ENCODE results near the gene SPINT2.
A peak's percentile ranks its signal among the peaks of the same experiment; 100 is the strongest.
"Not testable (repeated sequence)": the region's sequence is repeated elsewhere in the genome, so short reads cannot be mapped to it uniquely, and the experiment has no call there.

Gene SPINT2, protein sequence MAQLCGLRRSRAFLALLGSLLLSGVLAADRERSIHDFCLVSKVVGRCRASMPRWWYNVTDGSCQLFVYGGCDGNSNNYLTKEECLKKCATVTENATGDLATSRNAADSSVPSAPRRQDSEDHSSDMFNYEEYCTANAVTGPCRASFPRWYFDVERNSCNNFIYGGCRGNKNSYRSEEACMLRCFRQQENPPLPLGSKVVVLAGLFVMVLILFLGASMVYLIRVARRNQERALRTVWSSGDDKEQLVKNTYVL

DNA sequence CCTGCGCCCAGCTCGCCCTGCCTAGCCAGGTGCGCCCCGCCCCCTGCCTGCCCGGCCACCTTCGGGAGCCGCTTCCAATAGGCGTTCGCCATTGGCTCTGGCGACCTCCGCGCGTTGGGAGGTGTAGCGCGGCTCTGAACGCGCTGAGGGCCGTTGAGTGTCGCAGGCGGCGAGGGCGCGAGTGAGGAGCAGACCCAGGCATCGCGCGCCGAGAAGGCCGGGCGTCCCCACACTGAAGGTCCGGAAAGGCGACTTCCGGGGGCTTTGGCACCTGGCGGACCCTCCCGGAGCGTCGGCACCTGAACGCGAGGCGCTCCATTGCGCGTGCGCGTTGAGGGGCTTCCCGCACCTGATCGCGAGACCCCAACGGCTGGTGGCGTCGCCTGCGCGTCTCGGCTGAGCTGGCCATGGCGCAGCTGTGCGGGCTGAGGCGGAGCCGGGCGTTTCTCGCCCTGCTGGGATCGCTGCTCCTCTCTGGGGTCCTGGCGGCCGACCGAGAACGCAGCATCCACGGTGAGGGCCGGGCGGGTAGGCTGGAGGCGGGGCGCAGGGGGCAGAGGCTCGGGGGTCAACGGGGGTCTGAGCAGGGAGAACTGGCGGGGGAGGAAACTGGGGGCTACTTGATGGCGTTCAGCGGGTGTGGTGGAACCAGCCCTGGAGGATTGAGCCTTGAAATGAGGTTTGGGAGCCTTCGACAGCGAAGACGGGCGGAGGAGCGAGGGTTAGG is at the start of gene SPINT2:
TSS of gene SPINT2 (plus strand) at position 88 of the 727 bp plus-strand sequence. CDS start at position 408, 320 bp downstream.
- DNase-seq: peak in 2 of 4 experiments; percentile 29 to 43

DNA sequence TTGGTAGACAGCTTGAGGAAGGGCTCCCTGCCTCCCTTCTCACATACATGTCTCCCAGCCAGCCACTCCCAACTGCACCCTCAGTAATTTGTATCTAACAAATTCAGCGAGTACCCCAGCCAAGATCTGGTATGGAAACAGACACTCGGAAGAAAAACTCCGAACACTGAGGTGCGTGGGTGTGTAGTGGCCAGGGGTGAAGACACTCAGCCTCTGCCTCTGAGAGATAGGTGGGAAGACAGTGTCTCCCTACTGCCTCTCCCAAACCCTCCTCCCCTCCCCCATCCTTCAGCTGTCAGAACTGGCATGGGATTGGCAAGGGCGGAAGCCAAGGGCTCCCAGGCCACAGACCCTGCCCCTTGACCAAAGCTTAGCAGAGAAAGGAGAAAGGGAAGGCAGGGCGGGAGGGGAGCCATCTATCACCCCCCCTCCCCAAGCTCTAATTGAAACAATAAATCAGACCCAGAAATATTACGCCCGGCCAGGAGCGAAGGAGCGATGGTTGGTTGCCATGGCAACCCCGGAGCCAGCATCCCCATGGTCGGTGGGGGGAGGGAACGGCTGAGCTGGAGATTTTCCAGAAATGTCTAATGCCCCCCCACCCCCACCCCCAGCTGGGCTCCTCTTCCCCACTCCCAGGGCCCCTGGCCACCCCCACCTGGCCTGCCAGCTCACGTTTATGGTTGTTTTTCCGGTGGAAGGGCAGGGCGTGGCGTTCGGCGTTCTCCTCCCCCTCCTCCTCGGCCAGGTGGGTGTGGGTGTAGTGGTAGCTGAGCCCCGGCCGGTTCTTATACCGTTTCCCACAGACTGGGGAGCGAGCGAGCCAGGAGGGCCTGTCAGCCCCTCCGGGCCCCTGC is 47.4 kb upstream of the SPINT2 start:
- no peak for DNase-seq

DNA sequence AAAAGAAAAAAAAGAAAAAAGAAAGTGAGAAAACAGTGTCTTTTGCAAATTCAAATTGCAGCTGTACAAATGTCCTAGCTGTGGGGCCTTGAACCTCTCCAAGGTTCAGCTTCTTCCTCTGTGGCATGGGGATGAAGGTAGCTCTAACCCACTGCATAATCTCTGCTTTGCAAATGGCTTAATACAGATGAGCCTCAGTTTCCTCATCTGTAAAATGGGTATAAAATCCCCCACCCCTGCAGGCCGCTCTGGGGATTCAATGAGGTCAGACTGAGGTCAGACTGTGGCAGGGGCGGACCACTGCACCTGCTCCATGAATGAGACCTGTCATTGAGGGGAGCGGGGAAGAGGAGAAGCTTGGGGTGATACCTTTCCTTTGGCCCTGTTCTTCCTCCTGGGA is 46.2 kb upstream of the SPINT2 start:
- no peak for DNase-seq

- DNase-seq: no peak
These were observed 45.2 kb upstream of the SPINT2 start for GRCh38 chr19:38219221-38219620.

GRCh38 chr19:38221421-38221820 is 43.0 kb upstream of the SPINT2 start:
- no peak for DNase-seq

DNA sequence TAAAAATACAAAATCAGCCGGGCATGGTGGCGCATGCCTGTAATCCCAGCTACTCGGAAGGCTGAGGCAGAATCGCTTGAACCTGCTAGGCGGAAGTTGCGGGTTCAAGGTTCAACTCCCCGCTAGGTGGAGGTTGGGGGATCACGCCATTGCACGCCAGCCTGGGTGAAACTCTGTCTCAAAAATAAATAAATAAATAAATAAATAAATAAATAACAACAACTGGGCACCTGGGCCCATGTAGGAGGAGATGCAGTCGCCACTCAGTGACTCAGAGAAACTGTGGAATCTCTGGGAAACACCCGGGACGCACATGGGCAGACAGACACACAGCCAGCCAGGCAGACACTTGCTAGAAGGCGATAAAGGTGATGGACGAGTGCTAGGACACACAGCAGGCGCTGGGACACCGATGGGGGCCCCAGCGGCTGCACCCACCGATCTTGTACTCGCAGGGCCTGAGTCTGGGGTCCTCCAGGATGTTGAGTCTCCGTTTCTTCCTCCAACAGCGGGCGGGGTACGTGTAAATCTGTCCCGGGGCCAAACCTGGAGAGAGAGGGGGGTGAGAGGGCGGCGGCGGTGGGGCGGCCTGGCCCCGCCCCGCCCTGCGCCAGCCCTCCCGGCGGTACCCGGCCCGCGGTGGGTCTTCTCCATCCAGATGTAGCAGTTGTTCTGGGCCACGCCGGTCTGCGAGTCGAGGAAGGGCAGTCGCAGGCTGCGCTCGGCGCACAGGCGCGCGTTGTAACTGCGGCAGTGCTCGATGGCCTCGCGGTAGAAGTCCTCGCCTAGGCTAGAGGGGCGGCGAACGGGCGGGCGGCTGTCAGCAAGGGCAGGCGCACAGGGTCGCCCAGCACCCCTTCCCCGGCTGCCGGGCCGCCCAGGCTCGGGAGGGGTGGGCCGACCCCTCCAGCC is 42.2 kb upstream of the SPINT2 start:
- no peak for DNase-seq

DNA sequence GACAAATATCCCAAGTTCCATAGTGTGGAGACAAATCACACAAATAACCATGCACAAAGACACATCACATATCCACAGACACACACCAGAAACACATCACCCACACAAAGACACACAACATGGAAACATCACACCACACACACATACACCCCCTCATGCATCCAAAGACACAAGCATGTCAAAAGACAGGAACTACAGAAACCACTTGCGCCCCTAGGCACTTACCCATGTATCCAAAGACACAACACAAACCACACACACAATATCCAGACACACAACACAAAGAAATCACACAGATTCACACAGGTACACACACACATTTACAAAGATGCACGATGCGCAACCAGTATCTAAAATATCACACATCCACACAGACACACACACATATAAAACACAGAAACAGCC is 41.3 kb upstream of the SPINT2 start:
- DNase-seq: no peak

- DNase-seq: no peak
These were observed 40.8 kb upstream of the SPINT2 start for GRCh38 chr19:38223617-38224013.

GRCh38 chr19:38224014-38224862 is 40.1 kb upstream of the SPINT2 start, which contains the start of gene DPF1:
DPF1 (minus strand) TSS chr19:38224222; CDS start chr19:38224142, 80 bp downstream.
- peak in 3 of 4 experiments; percentile 14 to 28 (median 20) for DNase-seq

DNA sequence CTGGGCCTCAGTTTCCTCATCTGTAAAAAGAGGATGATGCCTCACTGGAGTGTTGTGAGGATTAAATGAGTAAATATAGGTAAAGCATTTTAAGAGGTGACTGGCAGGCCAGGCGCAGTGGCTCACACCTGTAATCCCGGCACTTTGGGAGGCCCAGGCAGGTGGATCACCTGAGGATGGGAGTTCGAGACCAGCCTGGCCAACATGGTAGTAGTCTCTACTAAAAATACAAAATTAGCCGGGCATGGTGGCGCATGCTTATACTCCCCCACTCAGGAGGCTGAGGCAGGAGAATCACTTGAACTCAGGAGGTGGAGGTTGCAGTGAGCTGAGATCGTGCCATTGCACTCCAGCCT is 39.5 kb upstream of the SPINT2 start:
- DNase-seq: not testable (repeated sequence)

GRCh38 chr19:38227287-38228004 is 36.9 kb upstream of the SPINT2 start:
- DNase-seq: no peak

DNA sequence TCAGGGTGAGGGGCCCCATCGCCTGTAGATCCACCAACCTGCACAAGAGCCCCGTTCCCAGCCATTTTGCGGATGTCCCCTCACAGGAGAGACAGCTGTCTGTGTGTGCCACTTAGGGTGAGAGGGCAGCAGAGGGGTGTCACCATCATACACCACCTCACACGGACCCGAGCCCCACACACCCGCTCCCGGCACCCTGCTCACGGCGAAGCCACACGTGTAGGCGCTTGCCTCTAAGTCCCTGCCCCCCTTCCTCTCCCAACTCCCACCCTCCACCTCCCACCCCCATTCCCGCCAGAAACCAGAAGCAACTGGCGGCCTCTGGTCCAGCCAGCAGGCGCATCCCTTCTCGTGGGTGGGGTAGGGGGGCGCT is 36.4 kb upstream of the SPINT2 start:
- no peak for DNase-seq

GRCh38 chr19:38228491-38229439 is 35.6 kb upstream of the SPINT2 start:
- no peak for DNase-seq

DNA sequence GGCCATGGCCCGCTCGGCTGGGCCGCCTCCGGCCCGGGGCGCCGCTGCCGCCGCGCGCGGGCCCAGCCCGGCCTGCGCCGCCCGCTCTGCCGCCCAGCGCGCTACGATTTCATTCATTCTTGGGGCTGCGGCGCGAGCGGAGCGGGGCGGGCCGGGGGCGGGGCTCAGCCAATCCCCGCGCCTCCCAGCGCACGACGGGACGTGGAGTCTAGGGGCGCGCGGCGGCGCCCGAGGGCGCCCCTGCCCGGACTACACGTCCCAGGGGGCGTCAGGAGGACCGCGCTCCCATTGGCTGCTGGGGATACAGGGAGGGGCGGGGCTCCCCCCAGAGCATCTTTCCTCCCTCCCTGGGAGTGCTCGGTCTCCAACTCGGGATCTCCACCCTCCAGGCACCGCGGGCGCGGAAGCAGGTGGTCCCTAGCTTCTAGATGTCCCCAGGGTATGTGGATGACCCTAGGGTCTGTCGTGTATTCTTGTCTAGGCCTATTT is 34.7 kb upstream of the SPINT2 start:
- DNase-seq: peak in 3 of 4 experiments; percentile 18 to 27 (median 26)

DNA sequence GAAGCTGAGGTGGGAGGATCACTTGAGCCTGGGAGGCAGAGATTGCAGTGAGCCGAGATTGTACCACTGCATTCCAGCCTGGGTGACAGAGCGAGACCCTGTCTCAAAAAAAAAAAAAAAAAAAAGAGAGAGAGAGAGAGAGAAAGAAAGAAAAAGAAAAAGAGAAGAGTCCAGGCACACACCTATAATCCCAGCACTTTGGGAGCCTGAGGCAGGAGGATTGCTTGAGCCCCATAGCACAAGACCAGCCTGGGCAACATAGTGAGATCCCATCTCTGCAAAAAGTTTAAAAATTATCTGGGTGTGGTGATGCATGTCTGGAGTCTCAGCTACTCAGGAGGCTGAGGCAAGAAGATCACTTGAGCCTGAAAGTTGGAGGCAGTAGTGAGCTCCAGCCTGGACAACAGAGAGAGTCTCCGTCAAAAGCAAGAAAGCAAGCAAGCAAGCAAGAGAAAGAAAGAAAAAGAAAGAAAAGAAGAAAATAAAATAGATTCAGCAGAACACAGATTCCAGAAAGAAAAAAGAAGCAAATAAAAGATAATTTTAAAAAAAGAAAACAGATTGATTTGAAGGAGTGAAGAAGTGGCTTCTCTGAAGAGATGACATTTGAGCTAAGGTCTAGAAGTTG is 33.8 kb upstream of the SPINT2 start:
- not testable (repeated sequence) for DNase-seq

DNA sequence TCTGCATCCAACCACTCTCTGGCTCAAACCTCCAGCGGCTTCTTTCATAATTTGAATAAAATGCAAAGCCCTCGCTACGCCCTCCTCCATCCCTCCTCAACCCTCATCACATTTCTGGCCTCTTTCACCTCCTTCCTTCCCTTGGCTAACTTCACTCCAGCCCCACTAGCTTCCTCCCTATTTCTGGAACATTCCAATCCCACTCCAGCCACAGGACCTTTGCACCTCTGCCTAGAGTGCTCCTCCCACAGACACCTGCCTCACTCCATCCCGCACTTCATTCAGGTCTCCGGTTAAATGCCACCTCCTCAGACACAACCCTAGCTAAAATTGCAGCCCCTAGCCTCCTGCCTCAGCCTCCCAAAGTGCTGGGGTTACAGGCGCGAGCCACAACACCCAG is 32.5 kb upstream of the SPINT2 start:
- no peak for DNase-seq

DNA sequence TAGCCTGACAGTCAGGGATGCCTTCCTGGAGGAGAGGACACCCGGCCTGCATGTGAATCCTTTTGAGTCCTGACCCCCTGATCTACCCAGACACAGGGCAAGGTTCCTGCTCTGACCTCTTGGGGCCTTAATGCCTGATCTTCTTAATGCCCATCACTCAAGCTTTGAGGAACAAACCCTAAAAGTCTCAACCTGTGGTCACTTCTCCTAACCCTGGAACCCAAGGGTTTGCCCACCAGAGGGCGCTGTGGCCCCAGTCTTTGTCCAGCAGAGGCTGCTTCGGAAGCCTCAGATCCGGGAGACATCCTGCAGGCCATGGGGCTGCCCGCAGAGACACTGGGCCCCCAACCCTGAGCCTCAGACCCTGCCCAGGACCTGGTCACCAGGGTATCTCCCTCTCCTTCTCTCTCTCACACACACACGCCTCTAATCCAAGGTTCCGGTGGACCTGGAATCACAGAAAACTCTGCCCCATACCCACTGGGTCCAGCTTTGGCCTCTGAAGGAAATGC is 30.6 kb upstream of the SPINT2 start:
- peak; percentile 41 to 70 (median 56) for DNase-seq

GRCh38 chr19:38234615-38235014 is 29.8 kb upstream of the SPINT2 start:
- DNase-seq: no peak

DNA sequence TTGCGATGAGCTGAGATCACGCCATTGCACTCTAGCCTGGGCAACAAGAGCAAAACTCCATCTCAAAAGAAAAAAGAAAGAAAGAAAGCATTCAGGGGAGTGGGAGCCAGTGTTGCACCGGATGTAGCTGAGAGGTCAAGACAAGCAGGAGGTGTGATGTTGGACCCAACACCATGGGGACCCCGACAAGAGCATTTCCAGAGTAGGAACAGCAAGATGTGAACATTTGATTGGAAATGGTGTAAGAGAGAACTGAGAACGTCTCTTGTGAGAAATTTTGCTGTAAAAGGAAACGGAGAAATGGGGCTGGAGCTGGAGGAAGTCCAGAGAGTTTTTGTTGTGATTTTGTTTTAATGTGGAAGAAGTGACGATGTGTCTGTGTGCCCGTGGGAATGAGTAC is 24.6 kb upstream of the SPINT2 start:
- no peak for DNase-seq

All from activated CD4-positive, CD25-positive, alpha-beta regulatory T cell (primary cell).